ENCODE data around the gene IP6K3.

IP6K3 gene

DNA sequence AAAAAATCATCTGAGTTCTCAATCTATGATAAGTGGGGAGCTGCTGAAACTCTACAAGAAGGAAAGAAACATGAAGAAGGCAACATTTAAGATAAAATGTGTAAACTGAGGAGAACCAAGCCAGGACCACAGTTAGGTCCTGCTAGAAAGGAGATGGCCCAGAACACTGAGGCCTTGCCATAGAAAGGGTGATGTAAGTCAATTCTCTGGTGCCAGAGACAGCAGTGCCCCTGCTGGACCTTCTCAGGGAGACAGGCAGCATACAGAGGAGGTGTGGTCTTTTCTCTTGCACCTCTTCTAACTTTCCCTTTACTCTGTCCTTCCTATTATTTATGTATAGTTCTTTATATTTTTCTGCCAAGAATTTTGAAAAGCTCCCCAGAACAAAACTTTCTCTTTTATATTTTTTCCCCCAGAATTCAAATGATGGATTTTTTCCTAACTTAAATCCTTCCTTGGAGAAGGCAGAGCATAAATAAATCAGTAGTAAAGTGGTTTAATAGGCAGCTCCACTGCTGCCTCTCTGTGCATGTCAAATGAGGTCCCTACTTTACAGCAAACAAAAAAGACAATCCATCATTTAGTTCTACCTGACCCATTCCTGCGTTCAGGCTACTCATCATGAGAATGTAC is 44.2 kb downstream of the IP6K3 start:
- no peak for DNase-seq

DNA sequence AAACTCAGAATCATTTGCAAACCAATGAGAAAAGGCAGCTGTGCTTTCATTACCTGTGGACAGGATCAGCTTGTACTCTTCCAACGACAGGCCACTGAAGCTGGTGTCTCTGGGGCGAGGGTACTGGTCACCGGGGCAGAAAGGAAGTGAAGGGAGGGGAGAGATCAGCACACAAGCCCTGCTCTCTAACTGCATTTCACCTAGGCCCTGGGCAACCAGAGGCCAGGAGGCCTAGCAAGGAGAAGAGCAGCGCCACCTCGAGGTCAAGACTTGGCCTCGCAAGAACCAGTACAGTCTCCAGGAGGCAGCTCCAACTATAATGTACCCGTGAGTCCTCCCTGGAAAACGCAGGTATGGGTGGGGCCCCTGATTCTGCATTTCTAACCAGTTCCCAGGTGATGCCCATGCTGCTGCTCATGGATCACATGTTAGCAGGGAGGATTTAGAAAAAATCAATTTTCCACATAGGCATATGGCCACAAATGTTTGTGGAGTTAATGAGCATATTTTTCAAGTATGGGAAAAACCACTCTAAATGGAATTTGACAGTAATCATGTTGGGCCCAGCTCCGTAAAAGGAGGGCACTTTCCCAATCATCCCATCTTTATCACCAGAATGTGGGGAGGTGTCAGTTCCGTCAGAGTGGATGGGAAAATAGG is 46.2 kb downstream of the IP6K3 start:
- DNase-seq = no peak

DNA sequence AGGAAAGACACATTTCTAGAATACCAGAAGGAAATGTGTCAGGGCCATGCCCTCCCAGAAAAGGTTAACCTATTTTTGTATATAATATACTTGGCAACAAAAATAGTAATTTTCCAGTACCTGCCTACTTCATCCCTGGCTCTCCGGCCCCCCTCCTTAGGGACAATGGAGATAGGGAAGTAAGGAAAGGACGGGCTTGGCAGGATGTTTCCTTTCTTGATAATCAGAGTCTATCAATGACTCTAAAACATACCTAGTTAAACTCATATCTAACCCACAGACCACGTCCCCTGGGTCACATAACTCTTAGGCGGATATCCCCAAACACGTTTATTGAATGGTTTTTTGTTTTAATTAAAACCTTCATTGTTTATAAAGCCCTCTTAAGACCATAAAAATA is 47.0 kb downstream of the IP6K3 start:
- no peak for DNase-seq

DNA sequence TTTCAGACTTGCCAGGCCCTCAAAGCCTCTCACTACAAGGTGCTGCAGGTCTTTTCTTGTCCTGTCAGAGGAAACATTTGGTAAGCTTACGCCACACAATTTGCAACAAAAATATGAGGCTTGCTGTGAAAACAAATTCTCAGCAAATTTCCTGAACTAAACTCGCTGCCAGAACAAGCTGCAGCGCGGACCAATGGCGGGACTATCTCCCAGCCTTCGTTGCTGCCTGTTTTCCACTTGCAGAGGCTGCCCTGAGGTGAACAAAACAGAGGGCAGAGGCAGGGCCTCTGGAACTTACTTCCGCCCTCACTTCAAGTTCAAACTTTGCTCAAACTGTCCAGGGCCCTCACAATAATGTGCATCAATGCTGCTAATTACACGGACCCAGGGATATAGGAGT is 47.6 kb downstream of the IP6K3 start:
- no peak for DNase-seq

DNA sequence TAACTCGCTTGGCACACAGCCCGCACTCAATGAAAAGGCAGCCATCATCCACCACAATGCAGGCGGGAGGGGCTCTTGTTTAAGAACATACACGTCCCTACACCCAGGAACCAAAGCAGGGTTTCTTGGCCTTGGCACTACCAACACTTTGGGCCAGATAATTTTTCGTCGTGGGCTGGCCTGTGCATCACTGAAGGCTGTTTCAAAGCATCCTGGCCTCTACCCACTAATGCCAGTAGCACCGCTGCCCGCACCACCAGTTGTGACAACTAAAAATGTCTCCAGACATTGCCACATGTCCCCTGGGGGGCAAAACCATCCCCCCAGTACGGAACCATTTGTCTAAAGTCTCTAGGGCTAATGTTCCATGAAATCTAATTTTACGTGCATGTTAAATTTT is 48.2 kb downstream of the IP6K3 start:
- DNase-seq = no peak

DNA sequence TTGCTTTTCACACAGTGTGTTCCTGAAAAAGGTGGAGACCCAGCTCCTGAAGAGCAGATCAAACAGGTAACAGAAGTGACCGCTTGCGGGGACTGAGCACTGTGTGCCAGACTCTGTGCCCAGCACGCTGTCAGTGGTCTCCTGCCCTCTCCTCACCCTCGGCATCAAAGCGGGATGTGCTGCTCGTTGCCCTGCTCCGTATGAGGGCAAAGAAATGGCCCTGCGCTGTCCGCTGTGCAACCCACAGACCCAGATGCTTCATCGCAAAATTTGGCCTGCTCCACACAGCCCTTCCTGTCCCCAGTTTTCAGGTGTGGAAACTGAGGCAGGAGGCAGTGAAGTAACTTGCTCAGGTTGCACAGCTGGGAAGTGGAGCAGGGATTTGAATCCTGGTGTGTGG is 48.9 kb downstream of the IP6K3 start:
- no peak for DNase-seq

DNA sequence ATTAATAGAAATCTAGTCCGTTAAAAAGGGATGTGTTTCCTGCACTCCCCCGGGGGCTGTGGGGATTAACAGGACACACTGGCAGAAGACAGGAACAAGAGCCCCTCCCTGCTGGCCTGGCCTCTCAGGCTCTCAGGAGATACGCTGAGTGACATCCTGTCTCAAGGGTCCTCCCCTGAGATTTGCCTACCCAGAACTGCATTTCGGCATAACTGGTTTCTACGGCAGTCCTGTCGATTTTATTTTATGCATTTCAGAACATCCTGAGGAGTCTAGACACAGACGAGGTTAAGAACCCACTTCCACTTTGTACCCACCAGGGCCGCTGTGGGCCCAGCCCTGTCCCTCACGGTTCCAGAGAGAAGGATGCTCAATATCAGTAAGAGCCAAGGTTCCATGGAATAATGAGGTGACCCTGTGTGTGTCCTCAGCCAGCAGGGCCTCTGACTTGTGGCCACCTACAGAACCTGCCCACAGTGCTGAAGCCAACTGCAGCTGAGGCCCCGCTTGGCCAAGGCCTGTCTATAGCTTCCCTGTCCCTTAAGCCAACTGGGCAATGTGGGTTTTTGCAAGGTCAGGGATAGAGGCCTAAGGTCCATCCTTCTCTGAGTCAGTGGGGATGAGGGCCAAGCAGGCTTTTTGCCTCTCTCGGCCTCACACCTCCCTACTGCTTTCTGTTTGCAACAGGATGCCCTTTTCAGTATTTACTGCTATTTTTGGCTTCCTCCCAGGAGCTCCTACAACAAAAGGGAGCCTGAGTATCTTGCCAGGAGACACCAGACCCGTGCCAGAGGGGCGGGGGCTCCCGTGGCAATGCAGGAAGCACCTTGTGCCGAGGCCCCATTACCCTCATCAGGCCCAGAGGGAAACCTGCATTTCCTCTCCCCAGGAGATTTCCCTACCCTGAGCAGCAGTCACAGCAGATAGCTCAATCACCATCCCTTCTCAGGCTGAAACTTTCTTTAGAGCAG is 49.9 kb downstream of the IP6K3 start:
- no peak for DNase-seq

DNA sequence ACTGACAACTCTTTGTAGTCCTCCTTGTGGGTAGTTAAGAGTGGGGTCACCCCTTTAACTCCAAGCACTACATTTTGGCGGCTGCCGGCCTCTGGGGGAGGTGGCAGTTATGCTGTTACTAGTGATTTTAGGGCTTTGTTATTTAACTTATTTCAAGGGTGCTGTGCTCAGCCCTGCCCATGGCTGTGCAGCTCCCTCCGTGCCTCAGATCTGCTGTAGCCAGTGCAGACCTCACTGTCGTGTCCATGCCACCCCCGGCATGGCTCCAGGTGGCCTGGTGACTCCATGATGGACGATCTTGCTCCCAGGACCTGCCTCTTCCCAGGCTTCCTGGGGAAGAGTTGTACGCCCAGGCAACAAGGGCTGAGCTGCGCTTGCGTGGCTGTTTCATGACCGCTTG is 50.6 kb downstream of the IP6K3 start:
- DNase-seq = no peak

DNA sequence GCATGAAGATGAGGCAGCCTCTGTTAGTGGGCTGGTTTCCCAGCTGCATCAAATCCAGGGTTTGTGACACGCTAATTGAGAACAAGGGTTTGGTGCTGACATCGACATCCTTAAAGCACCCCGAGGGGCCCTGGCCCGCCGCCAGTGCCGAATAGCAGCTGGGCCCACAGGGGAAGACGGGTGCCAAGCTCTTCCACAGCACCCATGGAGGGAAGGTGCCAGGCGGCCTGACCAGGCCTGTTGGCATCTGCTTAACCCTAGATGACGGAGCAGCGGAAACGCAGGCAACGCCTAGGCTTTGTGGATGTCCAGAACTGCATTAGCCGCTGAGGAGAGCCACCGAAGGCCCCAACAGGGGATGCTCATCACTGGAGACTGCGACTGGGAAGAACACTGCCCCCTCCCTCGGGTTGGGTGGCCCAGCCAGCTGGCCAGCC is 51.2 kb downstream of the IP6K3 start:
- no peak for DNase-seq

DNA sequence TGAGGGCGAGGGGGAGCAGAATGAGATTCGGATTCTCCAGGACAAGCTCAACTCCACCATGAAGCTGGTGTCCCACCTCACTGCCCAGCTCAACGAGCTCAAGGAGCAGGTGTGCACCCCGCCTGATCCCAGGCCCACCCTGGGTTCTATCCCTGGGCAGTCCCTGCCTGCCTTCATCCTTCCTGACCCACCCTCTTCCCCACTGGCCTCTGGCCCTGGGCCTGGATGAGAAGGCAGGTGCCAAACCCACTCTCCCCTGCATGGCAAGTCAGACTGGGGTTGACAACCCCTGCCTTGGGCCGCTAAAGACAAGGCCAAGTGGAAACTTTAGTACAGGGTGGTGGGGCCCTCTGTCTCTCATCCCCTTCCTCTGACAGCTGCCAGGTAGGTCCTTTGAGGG is 51.7 kb downstream of the IP6K3 start:
- no peak for DNase-seq

DNA sequence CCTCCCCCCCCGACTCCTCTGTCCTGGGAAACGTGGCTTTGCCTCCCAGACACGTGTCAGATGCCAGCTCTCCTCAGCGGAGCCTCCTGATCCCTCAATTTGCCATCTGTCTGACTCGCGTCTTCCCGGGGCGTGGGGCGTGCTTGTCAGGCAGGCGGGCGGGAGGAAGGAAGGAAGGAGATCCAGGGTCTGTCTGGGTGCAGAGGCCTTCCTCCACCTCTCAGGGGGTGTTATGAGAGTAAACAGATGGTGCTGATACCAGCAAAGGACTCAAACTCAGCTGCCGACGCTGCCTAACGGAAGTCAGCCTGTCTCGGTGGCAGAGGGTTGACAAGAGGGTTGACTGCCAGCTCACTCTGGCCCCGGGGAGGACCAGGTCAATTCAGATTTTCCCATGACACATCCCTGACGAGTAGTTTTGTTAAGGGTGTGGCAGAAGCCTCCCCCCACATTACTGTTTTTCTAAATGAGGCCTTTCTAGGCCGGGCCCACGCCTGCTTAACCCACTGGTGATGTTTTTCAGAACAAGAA is 52.2 kb downstream of the IP6K3 start:
- DNase-seq = no peak

DNA sequence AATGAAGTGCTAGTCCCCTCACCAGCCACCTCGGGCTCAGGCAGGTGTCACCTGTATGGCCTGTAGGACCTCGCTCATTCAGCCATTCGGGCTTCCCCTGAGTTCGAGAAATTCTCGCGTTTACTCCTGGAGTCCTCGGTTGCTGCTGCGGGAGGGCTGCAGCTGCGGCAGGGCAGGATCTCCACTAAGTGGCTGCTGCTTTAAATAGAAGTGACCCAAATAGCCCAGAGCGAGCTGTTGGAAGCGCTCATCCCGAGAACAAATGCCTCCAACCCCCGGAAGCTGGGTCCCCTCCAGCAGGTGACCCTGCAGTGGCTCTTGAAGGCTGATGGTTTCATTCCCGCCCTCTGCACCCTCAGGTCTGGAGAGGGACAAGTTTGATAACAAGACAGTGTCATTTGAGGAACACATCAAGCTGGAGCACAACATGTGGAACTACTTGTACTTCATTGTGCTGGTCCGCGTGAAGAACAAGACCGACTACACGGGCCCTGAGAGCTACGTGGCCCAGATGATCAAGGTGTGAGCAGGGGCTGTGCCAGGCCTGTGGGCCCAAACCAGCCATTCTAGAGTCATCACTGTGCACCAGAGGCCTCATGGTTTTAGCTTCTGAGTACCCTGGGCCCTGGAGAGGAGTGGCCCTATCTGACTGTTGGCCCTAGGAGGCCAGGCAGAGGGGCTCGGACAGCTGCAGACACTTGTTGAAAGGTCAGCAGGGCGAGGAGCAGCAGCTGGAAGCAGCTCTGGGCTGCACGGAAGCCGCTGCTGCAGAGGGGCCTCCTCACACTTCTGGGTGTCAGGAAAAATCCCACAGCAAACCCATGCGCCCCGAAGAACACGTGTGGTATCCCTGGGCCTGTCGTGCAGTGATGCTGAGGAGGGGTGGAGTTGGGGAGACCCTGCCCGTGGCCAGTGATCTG is 53.3 kb downstream of the IP6K3 start:
- DNase-seq = no peak

DNA sequence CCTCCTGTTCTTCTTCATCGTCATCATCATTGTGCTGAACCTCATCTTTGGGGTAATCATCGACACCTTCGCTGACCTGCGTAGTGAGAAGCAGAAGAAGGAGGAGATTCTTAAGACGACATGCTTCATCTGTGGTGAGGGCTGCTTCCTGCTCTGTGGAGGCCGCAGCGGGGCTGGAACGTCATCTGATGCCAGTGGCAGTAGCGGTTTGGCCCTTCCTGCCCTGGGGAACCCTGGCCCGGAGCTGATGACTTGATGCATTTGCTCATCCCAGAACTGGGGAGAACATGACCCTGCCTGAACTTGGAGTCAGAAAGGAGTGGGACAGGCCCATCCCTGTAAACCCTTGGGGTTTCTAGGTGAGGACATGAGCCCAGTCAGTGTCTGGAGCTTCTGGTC is 53.9 kb downstream of the IP6K3 start:
- DNase-seq = no peak

DNA sequence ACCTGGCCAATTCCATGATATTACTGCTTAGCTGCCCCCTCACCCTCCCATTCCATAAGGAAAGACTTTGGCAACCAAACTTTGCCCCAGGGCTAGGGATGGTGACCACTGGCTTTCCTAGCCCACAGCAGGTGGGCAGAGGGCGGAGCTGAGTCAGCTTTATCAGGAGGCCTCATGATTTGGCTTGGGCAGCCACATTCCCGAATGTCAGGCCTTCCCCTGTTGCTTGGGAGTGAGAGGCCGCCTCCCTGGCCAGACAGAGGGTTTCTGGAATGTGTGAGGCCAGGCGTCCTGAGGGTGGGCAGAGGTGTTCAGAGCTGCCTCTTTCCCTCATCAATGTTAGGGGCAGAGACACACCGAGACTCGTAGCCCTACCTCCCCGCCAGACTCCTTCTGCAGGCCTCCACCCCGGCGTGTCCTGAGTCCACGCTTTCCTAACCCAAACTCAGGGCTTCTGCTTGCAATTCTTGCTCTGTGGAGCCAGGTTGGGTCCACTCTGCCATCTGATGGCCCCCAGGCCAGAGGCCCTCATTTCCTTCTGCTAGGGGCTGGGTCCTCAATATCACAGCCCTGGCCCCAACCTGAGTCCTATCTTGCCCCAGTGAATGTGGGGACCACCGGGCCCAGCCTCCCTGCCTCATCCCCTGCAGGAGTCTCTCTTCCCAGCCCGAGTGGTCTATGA is 54.5 kb downstream of the IP6K3 start:
- no peak for DNase-seq

DNA sequence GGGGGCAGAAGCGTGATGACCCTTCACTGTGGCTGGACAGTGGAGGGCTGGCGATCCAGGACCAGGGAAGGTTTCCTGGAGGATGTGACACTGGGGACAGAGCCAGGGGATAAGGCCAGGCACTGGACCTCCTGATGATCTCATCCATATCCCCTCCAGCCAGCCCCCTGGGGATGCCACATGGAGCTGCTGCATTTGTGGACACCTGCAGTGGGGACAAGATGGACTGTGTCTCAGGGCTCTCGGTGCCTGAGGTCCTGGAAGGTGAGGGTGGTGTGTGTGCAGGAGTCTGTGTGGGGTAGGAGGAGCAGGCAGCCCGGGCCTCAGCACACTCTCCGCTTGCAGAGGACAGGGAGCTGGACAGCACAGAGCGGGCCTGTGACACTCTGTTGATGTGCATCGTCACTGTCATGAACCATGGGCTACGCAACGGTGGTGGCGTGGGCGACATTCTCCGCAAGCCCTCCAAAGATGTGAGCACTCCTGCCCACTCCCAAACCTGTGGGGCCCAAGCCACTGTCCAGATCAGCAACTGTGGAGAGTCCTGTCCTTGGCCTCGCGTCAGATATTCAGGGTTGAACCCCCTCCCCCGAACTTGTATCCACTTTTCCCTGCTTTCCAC is 55.1 kb downstream of the IP6K3 start:
- no peak for DNase-seq

DNA sequence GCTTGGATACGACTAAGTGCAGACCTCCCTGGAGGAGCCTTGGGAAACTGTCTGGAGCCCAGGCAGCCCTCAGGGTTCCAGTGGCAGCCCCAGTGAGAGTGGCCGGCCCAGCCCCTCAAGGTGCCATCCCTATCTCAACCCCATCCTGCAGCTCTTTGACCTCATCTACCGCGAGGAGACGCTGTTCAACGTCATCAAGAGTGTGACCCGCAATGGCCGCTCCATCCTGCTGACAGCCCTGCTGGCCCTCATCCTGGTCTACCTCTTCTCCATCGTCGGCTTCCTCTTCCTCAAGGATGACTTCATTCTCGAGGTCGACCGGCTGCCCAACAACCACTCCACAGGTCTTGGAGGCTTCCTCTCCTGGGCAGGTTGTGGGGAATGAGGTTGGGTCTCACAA is 55.9 kb downstream of the IP6K3 start:
- DNase-seq = no peak

DNA sequence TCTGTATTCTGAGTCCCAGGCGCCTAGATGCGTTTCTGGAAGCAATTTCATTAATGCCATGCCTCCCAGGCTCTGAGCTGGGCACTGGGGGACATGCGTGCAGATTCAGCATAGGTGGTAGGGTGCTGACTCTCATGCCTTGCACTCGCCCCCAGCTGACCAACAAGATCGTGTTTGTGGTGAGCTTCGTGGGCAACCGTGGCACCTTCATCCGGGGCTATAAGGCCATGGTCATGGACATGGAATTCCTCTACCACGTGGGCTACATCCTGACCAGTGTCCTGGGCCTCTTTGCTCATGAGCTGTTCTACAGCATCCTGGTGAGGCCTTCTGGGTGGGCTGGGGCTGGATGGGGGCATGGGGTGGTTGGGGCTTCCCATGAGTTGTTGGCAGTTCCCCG is 56.8 kb downstream of the IP6K3 start:
- DNase-seq = no peak

DNA sequence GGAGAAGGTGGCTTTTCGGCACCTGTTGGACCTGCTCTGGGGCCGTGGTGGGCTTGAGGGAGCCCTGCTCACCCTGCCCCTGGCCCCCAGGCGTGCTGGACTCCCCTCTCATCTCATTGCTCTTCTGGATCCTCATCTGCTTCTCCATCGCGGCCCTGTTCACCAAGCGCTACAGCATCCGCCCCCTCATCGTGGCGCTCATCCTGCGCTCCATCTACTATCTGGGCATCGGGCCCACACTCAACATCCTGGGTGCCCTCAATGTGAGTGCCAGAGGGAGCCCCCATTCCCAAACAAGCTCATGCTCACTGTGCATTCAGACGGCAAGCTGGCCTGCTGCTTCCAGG is 57.6 kb downstream of the IP6K3 start:
- no peak for DNase-seq

DNA sequence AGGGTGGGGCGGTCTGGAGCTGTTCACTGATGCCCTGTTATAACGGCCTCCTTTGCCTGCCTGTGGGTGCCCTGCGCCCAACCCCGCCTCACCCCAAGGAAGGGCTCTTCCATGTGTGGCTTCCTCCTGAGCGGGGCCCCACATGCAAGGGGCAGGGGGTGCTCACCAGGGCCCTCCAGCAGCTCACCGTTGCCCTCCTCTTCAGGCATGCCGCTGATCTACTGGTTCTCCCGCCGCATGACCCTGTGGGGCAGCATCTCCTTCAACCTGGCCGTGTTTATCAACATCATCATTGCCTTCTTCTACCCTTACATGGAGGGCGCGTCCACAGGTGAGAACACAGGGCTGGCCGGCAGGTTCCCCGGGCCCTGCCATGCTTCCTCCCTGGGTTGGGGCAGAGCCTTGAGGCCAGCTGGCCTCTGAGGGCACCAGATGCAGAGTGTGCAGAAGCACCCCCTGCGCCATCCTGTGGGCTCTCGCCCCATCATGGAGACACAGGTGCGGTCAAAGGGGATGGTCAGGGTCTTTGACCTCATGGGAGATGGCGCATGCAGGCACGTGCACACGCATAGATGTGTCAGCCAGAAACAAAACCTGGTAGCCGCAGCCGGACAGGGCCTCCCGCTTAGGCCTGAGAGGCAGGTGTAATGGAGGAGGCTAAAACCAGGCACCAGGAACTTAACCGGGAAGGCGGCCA is 58.1 kb downstream of the IP6K3 start:
- no peak for DNase-seq

DNA sequence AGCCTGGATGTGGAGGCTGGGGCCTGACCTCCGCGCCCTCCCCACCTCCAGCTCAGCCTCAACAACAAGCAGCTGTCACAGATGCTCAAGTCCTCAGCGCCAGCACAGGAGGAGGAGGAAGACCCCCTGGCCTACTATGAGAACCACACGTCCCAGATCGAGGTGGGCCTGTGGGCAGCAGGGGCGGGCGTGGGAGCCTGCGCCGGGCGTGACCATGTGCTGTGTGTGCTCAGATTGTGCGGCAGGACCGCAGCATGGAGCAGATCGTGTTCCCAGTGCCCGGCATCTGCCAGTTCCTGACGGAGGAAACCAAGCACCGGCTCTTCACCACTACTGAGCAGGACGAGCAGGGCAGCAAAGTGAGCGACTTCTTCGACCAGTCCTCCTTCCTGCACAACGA is 58.7 kb downstream of the IP6K3 start:
- no peak for DNase-seq

Measured in SIG-M5 (cell line).